ENCODE measurements around the gene CHID1.

The CHID1 gene

GRCh38 chr11:829847-830294 lies 80.7 kb downstream of the CHID1 start:
- Histone ChIP-seq H2BK120ac (ENCODE audit: low read depth, low read length) (no peak overlapping the region), H4K8ac (ENCODE audit: low read length) (peak overlapping the region; percentile 39), H4K91ac (ENCODE audit: low read length) (peak overlapping the region; percentile 32), H2AK5ac (ENCODE audit: low read length, severe bottlenecking) (no peak overlapping the region), H3K36me3 (ENCODE audit: control insufficient read depth in 1 of 2, insufficient read depth in 2 of 2, low read depth in 1 of 2, low read length in 2 of 2) (peaks cover 9 to 13% of the 10 kb centered on the region in 2 experiments), H3K79me1 (replicated peaks; ENCODE audit: low read length, poor library complexity, severe bottlenecking) (no peaks in the 10 kb centered on the region), H3K4me2 (ENCODE audit: low read length, poor library complexity, severe bottlenecking) (peak overlapping the region; percentile 81), H3K18ac (ENCODE audit: low read depth in 1 of 2, low read length in 2 of 2) (peak overlapping the region in 1 of 2 experiments; percentile 64), H2BK15ac (ENCODE audit: low read depth, poor library complexity, severe bottlenecking) (no peak overlapping the region), H2BK5ac (ENCODE audit: low read depth, low read length, poor library complexity, severe bottlenecking) (no peak overlapping the region), H2BK12ac (ENCODE audit: low read length in 2 of 2) (peak overlapping the region in 1 of 2 experiments; percentile 66), H2AFZ (ENCODE audit: low read depth, low read length) (no peak overlapping the region), H3K9me3 (ENCODE audit: control insufficient read depth, low read length) (no peaks in the 10 kb centered on the region), H3K14ac (ENCODE audit: low read length in 2 of 2) (peak overlapping the region in 1 of 2 experiments; percentile 51), H3K27me3 (ENCODE audit: control insufficient read depth in 1 of 2, insufficient read depth in 1 of 2, low read length in 2 of 2) (peaks cover 0 to 17% of the 10 kb centered on the region in 2 experiments), H3K4me1 (ENCODE audit: control insufficient read depth, insufficient read depth, low read depth, low read length) (peaks cover 75% of the 10 kb centered on the region), H3K4me3 (ENCODE audit: insufficient read depth in 1 of 2, low read depth in 1 of 2, low read length in 2 of 2) (peak overlapping the region; percentile 37 to 64), H3K27ac (ENCODE audit: low read length, poor library complexity, severe bottlenecking) (no peak overlapping the region), H3K9ac (ENCODE audit: low read length) (no peak overlapping the region), H3K23ac (ENCODE audit: low read length in 2 of 2) (peak overlapping the region in 1 of 2 experiments; percentile 6), H3K4ac (ENCODE audit: low read depth in 1 of 2, low read length in 2 of 2) (no peak overlapping the region)
- 6% methylated on average over 39 of the region's 39 CpGs for WGBS
- DNase-seq, result no peak

GRCh38 chr11:829176-829846 lies 81.3 kb downstream of the CHID1 start:
- no peaks in the 10 kb centered on the region for H3K9me3 ChIP-seq (ENCODE audit: control insufficient read depth, low read length)
- H3K79me1 ChIP-seq (replicated peaks; ENCODE audit: low read length, poor library complexity, severe bottlenecking), result peaks cover 2% of the 10 kb centered on the region
- peak overlapping the region; percentile 8 for H3K27ac ChIP-seq (ENCODE audit: low read length, poor library complexity, severe bottlenecking)

DNA sequence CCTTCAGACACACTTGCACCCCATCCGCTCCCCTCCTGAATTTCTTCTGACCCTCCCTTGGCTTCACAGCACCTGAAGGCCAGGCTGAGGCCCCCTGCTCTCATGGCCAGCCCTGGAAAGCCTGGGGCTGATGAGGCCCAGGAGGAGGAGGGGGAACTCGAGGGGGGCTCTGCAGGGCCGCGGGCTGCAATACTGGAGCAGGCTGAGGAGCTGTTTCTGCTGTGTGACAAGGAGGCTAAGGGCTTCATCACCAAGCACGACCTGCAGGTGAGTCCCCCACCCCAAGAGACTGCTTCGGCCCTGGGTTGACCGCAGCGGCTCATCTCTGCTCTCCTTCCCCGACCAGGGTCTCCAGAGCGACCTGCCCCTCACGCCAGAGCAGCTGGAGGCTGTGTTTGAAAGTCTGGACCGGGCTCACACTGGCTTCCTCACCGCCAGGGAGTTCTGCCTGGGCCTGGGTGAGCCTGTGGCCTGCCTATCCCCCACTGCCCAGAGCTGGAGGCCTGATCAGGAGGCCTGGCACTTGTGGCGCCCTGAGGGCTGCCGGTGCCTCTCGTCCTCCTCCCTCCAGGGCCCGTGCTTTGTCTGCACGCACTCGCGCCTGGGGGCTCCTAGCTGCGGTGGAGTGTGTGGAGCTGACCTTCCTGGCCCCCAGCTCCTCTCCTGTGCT lies 82.0 kb downstream of the CHID1 start:
- H3K36me3 ChIP-seq (ENCODE audit: control insufficient read depth in 1 of 2, insufficient read depth in 2 of 2, low read depth in 1 of 2, low read length in 2 of 2), result peaks cover 18 to 25% of the 10 kb centered on the region in 2 experiments
- H3K4me2 ChIP-seq (ENCODE audit: low read length, poor library complexity, severe bottlenecking), result peak overlapping the region; percentile 81
- no peak overlapping the region for H2BK15ac ChIP-seq (ENCODE audit: low read depth, poor library complexity, severe bottlenecking)
- H3K4me1 ChIP-seq (ENCODE audit: control insufficient read depth, insufficient read depth, low read depth, low read length), result peaks cover 67% of the 10 kb centered on the region
- H3K4me3 ChIP-seq (ENCODE audit: insufficient read depth in 1 of 2, low read depth in 1 of 2, low read length in 2 of 2), result no peak overlapping the region
- no peak overlapping the region for H2BK5ac ChIP-seq (ENCODE audit: low read depth, low read length, poor library complexity, severe bottlenecking)
- 48% methylated on average over 20 of the region's 21 CpGs for WGBS
- peak overlapping the region; percentile 35 for H4K91ac ChIP-seq (ENCODE audit: low read length)
- peak overlapping the region; percentile 8 for H3K27ac ChIP-seq (ENCODE audit: low read length, poor library complexity, severe bottlenecking)
- no peak overlapping the region for H3K9ac ChIP-seq (ENCODE audit: low read length)
- H2AFZ ChIP-seq (ENCODE audit: low read depth, low read length), result peak overlapping the region; percentile 6
- peaks cover 0 to 17% of the 10 kb centered on the region in 2 experiments for H3K27me3 ChIP-seq (ENCODE audit: control insufficient read depth in 1 of 2, insufficient read depth in 1 of 2, low read length in 2 of 2)
- peak overlapping the region; percentile 59 for H4K8ac ChIP-seq (ENCODE audit: low read length)
- H3K9me3 ChIP-seq (ENCODE audit: control insufficient read depth, low read length), result no peaks in the 10 kb centered on the region
- no peak overlapping the region for H2BK120ac ChIP-seq (ENCODE audit: low read depth, low read length)
- no peak overlapping the region for H3K14ac ChIP-seq (ENCODE audit: low read length in 2 of 2)
- DNase-seq, result no peak
- no peak overlapping the region for H2AK5ac ChIP-seq (ENCODE audit: low read length, severe bottlenecking)
- peaks cover 8% of the 10 kb centered on the region for H3K79me1 ChIP-seq (replicated peaks; ENCODE audit: low read length, poor library complexity, severe bottlenecking)
- H3K18ac ChIP-seq (ENCODE audit: low read depth in 1 of 2, low read length in 2 of 2), result peak overlapping the region in 1 of 2 experiments; percentile 31
- no peak overlapping the region for H3K23ac ChIP-seq (ENCODE audit: low read length in 2 of 2)
- H2BK12ac ChIP-seq (ENCODE audit: low read length in 2 of 2), result peak overlapping the region in 1 of 2 experiments; percentile 8
- H3K4ac ChIP-seq (ENCODE audit: low read depth in 1 of 2, low read length in 2 of 2), result peak overlapping the region in 1 of 2 experiments; percentile 34

More at GRCh38 chr11:829176-829846, 81.3 kb downstream of the CHID1 start:
- Histone ChIP-seq H3K4me1 (ENCODE audit: control insufficient read depth, insufficient read depth, low read depth, low read length) (peaks cover 71% of the 10 kb centered on the region), H4K8ac (ENCODE audit: low read length) (peak overlapping the region; percentile 59), H2AK5ac (ENCODE audit: low read length, severe bottlenecking) (no peak overlapping the region), H3K14ac (ENCODE audit: low read length in 2 of 2) (peak overlapping the region in 1 of 2 experiments; percentile 51), H3K4ac (ENCODE audit: low read depth in 1 of 2, low read length in 2 of 2) (peak overlapping the region in 1 of 2 experiments; percentile 34), H2BK5ac (ENCODE audit: low read depth, low read length, poor library complexity, severe bottlenecking) (no peak overlapping the region), H3K18ac (ENCODE audit: low read depth in 1 of 2, low read length in 2 of 2) (peak overlapping the region; percentile 29 to 64), H2BK12ac (ENCODE audit: low read length in 2 of 2) (peak overlapping the region in 1 of 2 experiments; percentile 66), H3K4me2 (ENCODE audit: low read length, poor library complexity, severe bottlenecking) (peak overlapping the region; percentile 81), H3K36me3 (ENCODE audit: control insufficient read depth in 1 of 2, insufficient read depth in 2 of 2, low read depth in 1 of 2, low read length in 2 of 2) (peaks cover 14 to 19% of the 10 kb centered on the region in 2 experiments), H3K27me3 (ENCODE audit: control insufficient read depth in 1 of 2, insufficient read depth in 1 of 2, low read length in 2 of 2) (peaks cover 0 to 17% of the 10 kb centered on the region in 2 experiments), H3K23ac (ENCODE audit: low read length in 2 of 2) (no peak overlapping the region), H2AFZ (ENCODE audit: low read depth, low read length) (peak overlapping the region; percentile 6), H4K91ac (ENCODE audit: low read length) (peak overlapping the region; percentile 32), H2BK15ac (ENCODE audit: low read depth, poor library complexity, severe bottlenecking) (peak overlapping the region; percentile 44), H2BK120ac (ENCODE audit: low read depth, low read length) (no peak overlapping the region), H3K4me3 (ENCODE audit: insufficient read depth in 1 of 2, low read depth in 1 of 2, low read length in 2 of 2) (peak overlapping the region; percentile 37 to 64), H3K9ac (ENCODE audit: low read length) (no peak overlapping the region)
- DNase-seq, result no peak
- WGBS, result 9% methylated on average over 39 of the region's 40 CpGs

DNA sequence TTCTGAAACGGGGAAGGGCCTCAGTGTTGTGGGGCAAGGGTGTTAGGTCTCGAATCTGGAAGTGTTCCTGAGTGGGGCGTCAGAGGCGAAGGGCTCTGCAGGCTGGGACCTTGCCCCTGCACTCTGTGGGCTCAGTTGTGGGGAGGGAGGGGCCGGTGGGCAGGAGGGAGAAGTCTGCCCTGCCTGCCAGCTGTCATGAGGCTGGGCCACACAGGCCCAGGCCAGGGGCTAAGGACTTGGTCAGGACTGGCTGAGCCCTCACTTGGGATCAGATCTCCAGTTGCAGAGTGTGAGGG lies 82.8 kb downstream of the CHID1 start, which contains the start of gene CRACR2B:
CRACR2B (plus strand) TSS at position 23 of the 296 bp plus-strand sequence. CDS start 689 bp downstream, outside the sequence.
- peaks cover 67% of the 10 kb centered on the region for H3K4me1 ChIP-seq (ENCODE audit: control insufficient read depth, insufficient read depth, low read depth, low read length)
- no peak within 1 kb of the TSS for H3K4ac ChIP-seq (ENCODE audit: low read depth in 1 of 2, low read length in 2 of 2)
- no peak within 1 kb of the TSS for H3K27ac ChIP-seq (ENCODE audit: low read length, poor library complexity, severe bottlenecking)
- no peak within 1 kb of the TSS for H3K23ac ChIP-seq (ENCODE audit: low read length in 2 of 2)
- peak within 1 kb of the TSS in 1 of 2 experiments; percentile 31 for H3K18ac ChIP-seq (ENCODE audit: low read depth in 1 of 2, low read length in 2 of 2)
- H3K9me3 ChIP-seq (ENCODE audit: control insufficient read depth, low read length), result no peaks in the 10 kb centered on the region
- no peak within 1 kb of the TSS for H2BK120ac ChIP-seq (ENCODE audit: low read depth, low read length)
- H3K4me3 ChIP-seq (ENCODE audit: insufficient read depth in 1 of 2, low read depth in 1 of 2, low read length in 2 of 2), result peak within 1 kb of the TSS; percentile 47
- H4K91ac ChIP-seq (ENCODE audit: low read length), result peak within 1 kb of the TSS; percentile 35
- peaks cover 0 to 17% of the 10 kb centered on the region in 2 experiments for H3K27me3 ChIP-seq (ENCODE audit: control insufficient read depth in 1 of 2, insufficient read depth in 1 of 2, low read length in 2 of 2)
- H2AK5ac ChIP-seq (ENCODE audit: low read length, severe bottlenecking), result no peak within 1 kb of the TSS
- 69% methylated on average over 5 of the region's 5 CpGs for WGBS
- no peak for DNase-seq
- peak within 1 kb of the TSS; percentile 41 for H2BK15ac ChIP-seq (ENCODE audit: low read depth, poor library complexity, severe bottlenecking)
- H2AFZ ChIP-seq (ENCODE audit: low read depth, low read length), result no peak within 1 kb of the TSS
- H3K79me1 ChIP-seq (replicated peaks; ENCODE audit: low read length, poor library complexity, severe bottlenecking), result peaks cover 10% of the 10 kb centered on the region
- H3K36me3 ChIP-seq (ENCODE audit: control insufficient read depth in 1 of 2, insufficient read depth in 2 of 2, low read depth in 1 of 2, low read length in 2 of 2), result peaks cover 18 to 31% of the 10 kb centered on the region in 2 experiments
- no peak within 1 kb of the TSS for H2BK12ac ChIP-seq (ENCODE audit: low read length in 2 of 2)
- H4K8ac ChIP-seq (ENCODE audit: low read length), result peak within 1 kb of the TSS; percentile 45
- H2BK5ac ChIP-seq (ENCODE audit: low read depth, low read length, poor library complexity, severe bottlenecking), result no peak within 1 kb of the TSS
- H3K9ac ChIP-seq (ENCODE audit: low read length), result no peak within 1 kb of the TSS
- no peak within 1 kb of the TSS for H3K14ac ChIP-seq (ENCODE audit: low read length in 2 of 2)
- H3K4me2 ChIP-seq (ENCODE audit: low read length, poor library complexity, severe bottlenecking), result peak within 1 kb of the TSS; percentile 84

Data from mesenchymal stem cell (in vitro differentiated cells and primary cell).